ENCODE measurements around the gene LZTR1. TPM values are rescaled to one million over a fixed set of nuclear protein-coding genes. Genes with fewer than 3 reads are reported as not detected.

LZTR1 gene
- total RNA-seq, 1 donor from 2014 or later, result 87.0 TPM

- peaks cover 27% of the 10 kb centered on the region for H3K4me1 Mint-ChIP-seq (ENCODE audit: low read depth)
- H3K27ac Mint-ChIP-seq (ENCODE audit: unreplicated experiment), result peak overlapping the region; percentile 49
- DNase-seq (ENCODE audit: low spot score), result no peak
- H3K36me3 Mint-ChIP-seq (ENCODE audit: low read depth), result peaks cover 3% of the 10 kb centered on the region
- TF ChIP-seq CTCF (IDR thresholded peaks at IDR 0.05), result no peak
- H3K9me3 Mint-ChIP-seq (ENCODE audit: low read depth), result no peaks in the 10 kb centered on the region
- H3K4me3 Mint-ChIP-seq (ENCODE audit: unreplicated experiment), result no peak overlapping the region
- H3K27me3 Mint-ChIP-seq (ENCODE audit: low read depth), result no peaks in the 10 kb centered on the region
Observed at GRCh38 chr22:20998411-20999336, 16.6 kb downstream of the LZTR1 start.

- peak; percentile 89 for DNase-seq (ENCODE audit: low spot score)
- Mint-ChIP-seq H3K36me3 (ENCODE audit: low read depth) (peaks cover 3% of the 10 kb centered on the region), H3K4me3 (ENCODE audit: unreplicated experiment) (peak overlapping the region; percentile 40), H3K27ac (ENCODE audit: unreplicated experiment) (peak overlapping the region; percentile 17), H3K27me3 (ENCODE audit: low read depth) (no peaks in the 10 kb centered on the region), H3K9me3 (ENCODE audit: low read depth) (no peaks in the 10 kb centered on the region), H3K4me1 (ENCODE audit: low read depth) (peaks cover 27% of the 10 kb centered on the region)
- no peak for TF ChIP-seq CTCF (IDR thresholded peaks at IDR 0.05)
Observed at GRCh38 chr22:20999350-21000206, 17.5 kb downstream of the LZTR1 start.

- Mint-ChIP-seq H3K27me3 (ENCODE audit: low read depth) (no peaks in the 10 kb centered on the region), H3K4me1 (ENCODE audit: low read depth) (peaks cover 27% of the 10 kb centered on the region), H3K9me3 (ENCODE audit: low read depth) (no peaks in the 10 kb centered on the region), H3K4me3 (ENCODE audit: unreplicated experiment) (peak overlapping the region; percentile 91), H3K27ac (ENCODE audit: unreplicated experiment) (peak overlapping the region; percentile 97), H3K36me3 (ENCODE audit: low read depth) (peaks cover 3% of the 10 kb centered on the region)
- TF ChIP-seq CTCF (IDR thresholded peaks at IDR 0.05), result no peak
- no peak for DNase-seq (ENCODE audit: low spot score)
Observed at GRCh38 chr22:21000207-21000986, 18.3 kb downstream of the LZTR1 start.

- H3K4me1 Mint-ChIP-seq (ENCODE audit: low read depth), result peaks cover 27% of the 10 kb centered on the region
- no peaks in the 10 kb centered on the region for H3K27me3 Mint-ChIP-seq (ENCODE audit: low read depth)
- peak overlapping the region; percentile 91 for H3K4me3 Mint-ChIP-seq (ENCODE audit: unreplicated experiment)
- H3K9me3 Mint-ChIP-seq (ENCODE audit: low read depth), result no peaks in the 10 kb centered on the region
- TF ChIP-seq CTCF (IDR thresholded peaks at IDR 0.05), result peak; percentile 7
- H3K36me3 Mint-ChIP-seq (ENCODE audit: low read depth), result peaks cover 3% of the 10 kb centered on the region
- DNase-seq (ENCODE audit: low spot score), result peak; percentile 90
- H3K27ac Mint-ChIP-seq (ENCODE audit: unreplicated experiment), result peak overlapping the region; percentile 97
Observed at GRCh38 chr22:21000987-21001600, 19.0 kb downstream of the LZTR1 start.
